ENCODE measurements around the gene NRN1.
A peak's percentile ranks its signal among the peaks of the same experiment; 100 is the strongest.

The NRN1 gene

DNA sequence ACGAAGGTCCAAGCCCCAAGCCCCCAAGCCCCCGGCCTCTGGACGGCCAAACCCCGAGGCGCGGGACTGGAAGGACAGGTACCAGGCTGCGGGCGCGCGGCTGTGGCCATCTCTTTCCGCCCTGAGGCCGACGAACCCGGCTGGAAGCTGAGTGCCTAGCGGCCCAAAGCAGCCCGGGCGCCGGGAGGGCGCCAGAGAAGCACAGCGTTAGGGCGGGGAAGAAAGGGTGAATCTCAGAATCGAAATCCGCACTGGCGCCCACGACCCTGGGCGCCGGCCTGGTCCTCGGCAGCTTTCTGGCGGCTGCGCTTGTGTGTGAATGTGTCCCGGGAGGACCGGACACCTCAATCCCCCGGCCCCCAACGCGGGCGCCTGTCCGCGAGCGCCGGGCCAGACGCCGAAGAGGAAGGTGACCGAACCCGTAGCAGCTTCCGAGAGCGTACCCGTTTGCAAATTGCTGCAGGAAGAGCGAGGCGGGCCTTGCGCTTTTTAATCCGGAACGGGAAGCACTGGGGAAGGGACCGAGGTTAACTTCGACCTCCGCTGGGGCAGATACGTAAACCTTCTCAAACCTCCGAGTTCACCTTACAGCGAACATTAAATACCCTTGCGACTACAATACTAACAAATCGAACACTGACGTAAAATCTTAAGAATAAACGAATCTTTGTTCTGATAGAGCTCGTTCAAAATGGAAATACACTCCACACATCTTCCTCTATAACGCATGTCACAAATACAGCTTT is 2.9 kb downstream of the NRN1 start:
- no CpG with 5 or more reads among the region's 64 CpGs for WGBS (ENCODE audit: extremely low coverage, insufficient coverage, insufficient read length)
- H3K9ac ChIP-seq (ENCODE audit: low read length), result no peak overlapping the region
- peaks cover 88% of the 10 kb centered on the region for H3K27me3 ChIP-seq (ENCODE audit: insufficient read depth, low read length)
- H3K4me1 ChIP-seq (ENCODE audit: control insufficient read depth in 1 of 2, insufficient read depth in 2 of 2, low read length in 2 of 2), result peaks cover 17 to 22% of the 10 kb centered on the region in 2 experiments
- H4K8ac ChIP-seq (ENCODE audit: low read depth, low read length), result no peak overlapping the region
- H3K79me2 ChIP-seq (ENCODE audit: control insufficient read depth, insufficient read depth, low read length, poor library complexity), result no peaks in the 10 kb centered on the region
- H2BK12ac ChIP-seq (ENCODE audit: low read length), result no peak overlapping the region
- H3K14ac ChIP-seq (ENCODE audit: low read length), result no peak overlapping the region
- DNase-seq, result peak; percentile 49 to 67
- no peak overlapping the region for H2AFZ ChIP-seq (ENCODE audit: insufficient read depth, low read length, poor library complexity)
- no peak overlapping the region for H3K4me3 ChIP-seq (ENCODE audit: low read depth, low read length)
- no peak overlapping the region for H3K27ac ChIP-seq (ENCODE audit: low read depth, low read length)
- H2BK120ac ChIP-seq (ENCODE audit: insufficient read depth, low read length, poor library complexity), result no peak overlapping the region
- no peaks in the 10 kb centered on the region for H3K36me3 ChIP-seq (ENCODE audit: control insufficient read depth in 1 of 2, insufficient read depth in 2 of 2, low read length in 2 of 2)
- peak overlapping the region; percentile 69 for H3K4me2 ChIP-seq (ENCODE audit: low read length)
- H3K18ac ChIP-seq (ENCODE audit: low read length), result no peak overlapping the region
- no peak overlapping the region for H3K4ac ChIP-seq (ENCODE audit: low read depth, low read length)
- no peaks in the 10 kb centered on the region for H3K79me1 ChIP-seq (ENCODE audit: low read length)
- no peak overlapping the region for H2BK5ac ChIP-seq (ENCODE audit: low read depth, low read length, poor library complexity)
- H3K9me3 ChIP-seq (ENCODE audit: insufficient read depth, low read depth, low read length), result peaks cover 11% of the 10 kb centered on the region
- no peak overlapping the region for H3K23ac ChIP-seq (ENCODE audit: low read length)
- H4K12ac ChIP-seq (ENCODE audit: low read depth, low read length), result no peak overlapping the region
- no peak overlapping the region for H2AK5ac ChIP-seq (ENCODE audit: low read length)
- no peak overlapping the region for H4K91ac ChIP-seq (ENCODE audit: low read depth, low read length)

DNA sequence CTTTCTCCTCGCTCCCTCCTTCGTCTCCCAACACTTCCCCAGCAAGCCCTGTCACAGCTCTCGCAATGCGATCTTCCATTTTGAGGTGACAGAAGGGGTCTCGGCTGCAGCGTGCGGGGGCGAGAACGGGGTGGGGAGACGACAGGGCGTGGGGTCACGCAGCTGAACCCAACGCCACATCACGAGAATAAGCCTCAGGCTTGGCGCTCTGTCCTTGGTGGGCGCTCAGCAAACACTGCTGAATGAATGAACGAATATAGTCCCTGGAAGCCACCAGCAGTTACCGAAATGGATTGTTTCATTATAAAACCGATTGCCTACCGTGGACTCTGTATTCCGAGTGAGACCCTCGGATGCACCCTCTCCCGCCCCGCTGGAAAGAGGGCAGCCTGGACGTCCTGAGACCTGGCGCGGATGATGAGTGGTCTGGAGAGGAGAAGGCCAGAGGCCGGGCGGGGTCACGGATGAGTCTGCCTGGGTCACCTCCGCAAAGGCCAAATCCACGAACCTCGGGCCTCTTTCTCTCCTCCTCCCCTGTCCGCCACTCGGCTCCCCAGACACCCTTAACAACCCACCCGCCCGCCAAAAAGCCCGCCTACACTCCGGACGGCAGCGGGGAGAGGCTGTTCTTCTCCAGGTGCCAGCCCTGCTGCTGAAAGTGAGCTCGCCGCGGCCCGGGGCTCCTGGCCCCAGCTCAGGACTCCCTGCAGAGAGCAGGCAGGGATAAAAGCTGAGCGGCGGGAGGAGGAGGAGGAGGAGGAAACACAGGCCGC is 3.7 kb downstream of the NRN1 start:
- Histone ChIP-seq H4K91ac (ENCODE audit: low read depth, low read length) (no peak overlapping the region), H3K27ac (ENCODE audit: low read depth, low read length) (no peak overlapping the region), H2BK12ac (ENCODE audit: low read length) (no peak overlapping the region), H3K9me3 (ENCODE audit: insufficient read depth, low read depth, low read length) (peaks cover 11% of the 10 kb centered on the region), H3K79me2 (ENCODE audit: control insufficient read depth, insufficient read depth, low read length, poor library complexity) (no peaks in the 10 kb centered on the region), H3K23ac (ENCODE audit: low read length) (no peak overlapping the region), H3K4me2 (ENCODE audit: low read length) (peak overlapping the region; percentile 69), H3K36me3 (ENCODE audit: control insufficient read depth in 1 of 2, insufficient read depth in 2 of 2, low read length in 2 of 2) (no peaks in the 10 kb centered on the region), H4K8ac (ENCODE audit: low read depth, low read length) (no peak overlapping the region), H3K18ac (ENCODE audit: low read length) (no peak overlapping the region), H2AK5ac (ENCODE audit: low read length) (no peak overlapping the region), H3K27me3 (ENCODE audit: insufficient read depth, low read length) (peaks cover 93% of the 10 kb centered on the region), H2BK5ac (ENCODE audit: low read depth, low read length, poor library complexity) (no peak overlapping the region), H3K4me1 (ENCODE audit: control insufficient read depth in 1 of 2, insufficient read depth in 2 of 2, low read length in 2 of 2) (peaks cover 15 to 19% of the 10 kb centered on the region in 2 experiments), H3K4me3 (ENCODE audit: low read depth, low read length) (no peak overlapping the region), H3K9ac (ENCODE audit: low read length) (no peak overlapping the region), H2AFZ (ENCODE audit: insufficient read depth, low read length, poor library complexity) (no peak overlapping the region), H2BK120ac (ENCODE audit: insufficient read depth, low read length, poor library complexity) (no peak overlapping the region), H3K79me1 (ENCODE audit: low read length) (no peaks in the 10 kb centered on the region), H4K12ac (ENCODE audit: low read depth, low read length) (no peak overlapping the region), H3K4ac (ENCODE audit: low read depth, low read length) (no peak overlapping the region), H3K14ac (ENCODE audit: low read length) (no peak overlapping the region)
- no CpG with 5 or more reads among the region's 48 CpGs for WGBS (ENCODE audit: extremely low coverage, insufficient coverage, insufficient read length)
- DNase-seq, result no peak

DNA sequence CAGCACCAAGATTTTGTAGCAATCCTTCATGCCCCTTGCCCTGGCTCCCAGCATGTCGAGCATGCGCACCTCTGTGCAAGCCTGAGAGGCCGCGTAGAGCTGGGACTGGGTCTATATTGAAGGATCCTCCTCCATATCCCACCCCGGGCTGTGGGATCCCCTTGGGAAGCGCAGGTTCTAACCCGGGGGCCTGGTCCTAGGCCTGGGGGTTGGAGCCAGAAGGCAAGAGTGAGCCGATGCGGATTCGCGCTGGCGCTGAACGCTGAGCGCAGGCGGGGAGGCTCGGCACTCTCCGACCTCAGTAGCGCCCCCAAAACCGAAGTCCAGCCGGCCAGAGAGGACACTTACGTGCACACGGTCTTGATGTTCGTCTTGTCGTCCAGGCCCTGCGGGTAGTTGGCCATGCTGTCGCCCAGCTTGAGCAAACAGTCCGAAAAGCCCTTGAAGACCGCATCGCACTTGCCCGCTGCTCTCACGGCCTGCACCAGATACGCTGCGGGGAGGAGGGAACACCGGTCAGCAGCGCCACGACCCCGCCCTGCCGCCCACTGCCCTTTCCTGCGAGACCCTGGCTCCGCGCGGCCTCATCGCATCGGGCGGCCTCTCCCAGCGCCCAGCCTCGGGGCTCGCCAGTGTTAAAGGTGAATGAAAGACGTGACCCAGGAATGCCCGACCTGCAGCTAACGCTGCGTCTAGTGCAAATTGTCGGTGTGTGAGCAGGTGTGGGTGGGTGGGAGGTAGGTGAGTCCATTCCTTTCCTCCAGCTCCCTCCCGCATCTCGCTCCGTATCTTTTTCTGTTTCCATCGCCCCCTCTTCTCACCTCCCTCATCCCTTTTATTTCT is 4.5 kb downstream of the NRN1 start:
- Histone ChIP-seq H2BK5ac (ENCODE audit: low read depth, low read length, poor library complexity) (no peak overlapping the region), H4K91ac (ENCODE audit: low read depth, low read length) (no peak overlapping the region), H4K12ac (ENCODE audit: low read depth, low read length) (no peak overlapping the region), H3K79me2 (ENCODE audit: control insufficient read depth, insufficient read depth, low read length, poor library complexity) (no peaks in the 10 kb centered on the region), H2BK12ac (ENCODE audit: low read length) (no peak overlapping the region), H3K27me3 (ENCODE audit: insufficient read depth, low read length) (peaks cover 90% of the 10 kb centered on the region), H2AK5ac (ENCODE audit: low read length) (no peak overlapping the region), H3K36me3 (ENCODE audit: control insufficient read depth in 1 of 2, insufficient read depth in 2 of 2, low read length in 2 of 2) (no peaks in the 10 kb centered on the region), H3K23ac (ENCODE audit: low read length) (no peak overlapping the region), H2BK120ac (ENCODE audit: insufficient read depth, low read length, poor library complexity) (no peak overlapping the region), H3K4me2 (ENCODE audit: low read length) (peak overlapping the region; percentile 51), H4K8ac (ENCODE audit: low read depth, low read length) (no peak overlapping the region), H3K18ac (ENCODE audit: low read length) (no peak overlapping the region), H2AFZ (ENCODE audit: insufficient read depth, low read length, poor library complexity) (peak overlapping the region; percentile 11), H3K9me3 (ENCODE audit: insufficient read depth, low read depth, low read length) (peaks cover 11% of the 10 kb centered on the region), H3K4ac (ENCODE audit: low read depth, low read length) (no peak overlapping the region), H3K4me1 (ENCODE audit: control insufficient read depth in 1 of 2, insufficient read depth in 2 of 2, low read length in 2 of 2) (peaks cover 12 to 15% of the 10 kb centered on the region in 2 experiments), H3K27ac (ENCODE audit: low read depth, low read length) (no peak overlapping the region), H3K9ac (ENCODE audit: low read length) (no peak overlapping the region), H3K4me3 (ENCODE audit: low read depth, low read length) (no peak overlapping the region), H3K79me1 (ENCODE audit: low read length) (no peaks in the 10 kb centered on the region), H3K14ac (ENCODE audit: low read length) (no peak overlapping the region)
- no peak for DNase-seq
- WGBS (ENCODE audit: extremely low coverage, insufficient coverage, insufficient read length), result no CpG with 5 or more reads among the region's 57 CpGs

DNA sequence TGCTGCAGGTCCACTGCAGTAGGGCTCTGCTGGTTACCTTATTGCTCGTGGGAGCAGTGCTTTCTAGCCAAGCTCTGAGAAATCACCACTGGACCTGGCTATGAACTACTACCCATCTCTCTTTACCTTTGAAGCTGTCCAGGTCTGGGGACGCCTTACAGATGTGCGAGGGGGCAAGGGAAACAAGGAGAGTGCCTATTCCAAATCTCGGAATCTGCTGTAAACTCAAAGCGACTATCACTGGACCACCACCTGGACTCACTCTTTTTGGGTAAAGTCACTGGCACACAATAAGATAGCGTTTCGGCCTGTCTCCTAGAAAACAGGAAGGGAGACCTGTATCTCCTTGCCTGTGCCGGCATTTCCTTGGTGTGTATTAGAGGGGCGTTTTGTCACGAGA is 5.3 kb downstream of the NRN1 start:
- Histone ChIP-seq H3K9ac (ENCODE audit: low read length) (no peak overlapping the region), H4K8ac (ENCODE audit: low read depth, low read length) (no peak overlapping the region), H2BK5ac (ENCODE audit: low read depth, low read length, poor library complexity) (no peak overlapping the region), H3K79me2 (ENCODE audit: control insufficient read depth, insufficient read depth, low read length, poor library complexity) (no peaks in the 10 kb centered on the region), H3K23ac (ENCODE audit: low read length) (no peak overlapping the region), H4K91ac (ENCODE audit: low read depth, low read length) (no peak overlapping the region), H3K9me3 (ENCODE audit: insufficient read depth, low read depth, low read length) (peaks cover 11% of the 10 kb centered on the region), H3K27me3 (ENCODE audit: insufficient read depth, low read length) (peaks cover 88% of the 10 kb centered on the region), H3K4ac (ENCODE audit: low read depth, low read length) (no peak overlapping the region), H2BK12ac (ENCODE audit: low read length) (no peak overlapping the region), H3K27ac (ENCODE audit: low read depth, low read length) (no peak overlapping the region), H3K36me3 (ENCODE audit: control insufficient read depth in 1 of 2, insufficient read depth in 2 of 2, low read length in 2 of 2) (no peaks in the 10 kb centered on the region), H2BK120ac (ENCODE audit: insufficient read depth, low read length, poor library complexity) (no peak overlapping the region), H3K4me1 (ENCODE audit: control insufficient read depth in 1 of 2, insufficient read depth in 2 of 2, low read length in 2 of 2) (peaks cover 10 to 20% of the 10 kb centered on the region in 2 experiments), H3K4me2 (ENCODE audit: low read length) (no peak overlapping the region), H3K18ac (ENCODE audit: low read length) (no peak overlapping the region), H3K14ac (ENCODE audit: low read length) (no peak overlapping the region), H3K79me1 (ENCODE audit: low read length) (no peaks in the 10 kb centered on the region), H2AK5ac (ENCODE audit: low read length) (no peak overlapping the region), H4K12ac (ENCODE audit: low read depth, low read length) (no peak overlapping the region), H3K4me3 (ENCODE audit: low read depth, low read length) (no peak overlapping the region), H2AFZ (ENCODE audit: insufficient read depth, low read length, poor library complexity) (no peak overlapping the region)
- WGBS (ENCODE audit: extremely low coverage, insufficient coverage, insufficient read length), result no CpG with 5 or more reads among the region's 10 CpGs
- no peak for DNase-seq
